ENCODE results near the gene DNAJB1.

GRCh38 chr19:14558370-14559066 lies 40.3 kb upstream of the DNAJB1 start:
- TF ChIP-seq CTCF (conservative IDR thresholded peaks at IDR 0.05; ENCODE audit: low read depth, low read length) (no peak), POLR2A (IDR thresholded peaks at IDR 0.05; ENCODE audit: low read depth, low read length) (no peak), MXI1 (IDR thresholded peaks at IDR 0.05; ENCODE audit: borderline replicate concordance, low read depth, low read length) (no peak), RAD21 (IDR thresholded peaks at IDR 0.05; ENCODE audit: low read length) (no peak), FOS (IDR thresholded peaks at IDR 0.05; ENCODE audit: low read depth, low read length) (no peak), MAZ (IDR thresholded peaks at IDR 0.05; ENCODE audit: borderline replicate concordance, low read depth, low read length) (no peak), RFX5 (IDR thresholded peaks at IDR 0.05; ENCODE audit: low read depth, low read length) (no peak), USF2 (IDR thresholded peaks at IDR 0.05; ENCODE audit: low read depth, low read length) (no peak), NFE2L2 (IDR thresholded peaks at IDR 0.05; ENCODE audit: low read depth, low read length) (no peak), CEBPB (IDR thresholded peaks at IDR 0.05; ENCODE audit: low read depth, low read length) (no peak)

Measured in IMR-90 (cell line).